H1 (cell line): ENCODE results near the gene FOXS1. TPM values are rescaled to one million over a fixed set of nuclear protein-coding genes. Genes with fewer than 3 reads are reported as not detected.
A peak's percentile ranks its signal among the peaks of the same experiment; 100 is the strongest.

ENCODE experiments used
- CTCF ChIA-PET: fragments of 300-600 bp; sonication (Branson Sonifier 250); formaldehyde crosslinking; loops from one replicate; lab custom pipeline; 2021; ENCODE audit not compliant: partially characterized antibody; lab: Charles Lee
- POLR2A ChIA-PET: fragments of 300-600 bp; sonication (Branson Sonifier 250); formaldehyde crosslinking; loops from one replicate; lab custom pipeline; 2021; ENCODE audit warnings: inconsistent platforms; ENCODE audit not compliant: partially characterized antibody; lab: Charles Lee
- DNase-seq, 2 experiments: peaks; one replicate each; pipeline versions ENCODE4 v3.0.0 to v3.0.0-alpha.2; 2010 to 2022; ENCODE audit warnings: low spot score in 2 of 2, low read depth in 1 of 2, mixed read lengths in 1 of 2
- FAIRE-seq: peaks from 2 replicates; lab custom pipeline; 2011; peaks lifted over from hg19 to GRCh38; lab: Jason Lieb, UNC
- H2AFZ ChIP-seq: 2 replicates; pipeline ENCODE4 v1.8.1; 2012; ENCODE audit warnings: low read length, inconsistent platforms
- H2AK5ac ChIP-seq: 2 replicates; pipeline ENCODE4 v1.6.1; 2013; ENCODE audit warnings: low read depth, low read length
- H2BK120ac ChIP-seq: replicated peaks from 2 replicates; pipeline ENCODE3; 2013; ENCODE audit warnings: low read depth, low read length, inconsistent platforms
- H2BK12ac ChIP-seq: 2 replicates; pipeline ENCODE4 v1.6.1; 2013; ENCODE audit warnings: low read depth, low read length
- H2BK15ac ChIP-seq: 2 replicates; pipeline ENCODE4 v1.6.1; 2013; ENCODE audit warnings: low read length
- H2BK20ac ChIP-seq: 2 replicates; pipeline ENCODE4 v1.6.1; 2013; ENCODE audit warnings: low read length
- H2BK5ac ChIP-seq: 2 replicates; pipeline ENCODE4 v1.6.1; 2013; ENCODE audit warnings: low read depth, low read length
- H3K14ac ChIP-seq: 2 replicates; pipeline ENCODE4 v1.6.1; 2013; ENCODE audit warnings: inconsistent platforms; ENCODE audit not compliant: insufficient read length
- H3K18ac ChIP-seq: 2 replicates; pipeline ENCODE4 v1.6.1; 2013; ENCODE audit warnings: low read length; ENCODE audit errors: extremely low read depth
- H3K23ac ChIP-seq: 2 replicates; pipeline ENCODE4 v1.6.1; 2013; ENCODE audit warnings: inconsistent platforms; ENCODE audit not compliant: insufficient read length
- H3K23me2 ChIP-seq: 2 replicates; pipeline ENCODE4 v1.6.1; 2013; ENCODE audit warnings: low read depth, low read length
- H3K27ac ChIP-seq: 2 replicates; pipeline ENCODE4 v1.6.1; 2011; ENCODE audit warnings: low read depth, low read length, inconsistent platforms
- H3K27me3 ChIP-seq, 4 experiments: replicated peaks in 1 of 4; 1 replicate in 1 of 4; 2 replicates in 3 of 4; pipeline versions ENCODE4 v1.6.1 to v1.8.1; 2011 to 2013; ENCODE audit warnings: low read length in 3 of 4, mild to moderate bottlenecking in 3 of 4, inconsistent platforms in 2 of 4, mixed read lengths in 2 of 4, moderate library complexity in 1 of 4; ENCODE audit not compliant: control insufficient read depth in 3 of 4, insufficient read depth in 3 of 4; ENCODE audit errors: extremely low read depth in 1 of 4
- H3K36me3 ChIP-seq, 4 experiments: 2 replicates each; pipeline versions ENCODE4 v1.6.1 to v1.8.1; 2011 to 2013; ENCODE audit warnings: mild to moderate bottlenecking in 4 of 4, low read length in 3 of 4, moderate library complexity in 2 of 4, control low read depth in 1 of 4, inconsistent platforms in 1 of 4; ENCODE audit not compliant: insufficient read depth in 4 of 4, control insufficient read depth in 2 of 4
- H3K4ac ChIP-seq: replicated peaks from 2 replicates; pipeline ENCODE3; 2013; ENCODE audit warnings: low read length, low read depth, mixed read lengths, inconsistent platforms; ENCODE audit not compliant: insufficient read length
- H3K4me1 ChIP-seq, 4 experiments: replicated peaks in 1 of 4; 1 replicate in 1 of 4; 2 replicates in 3 of 4; pipeline versions ENCODE4 v1.6.1 to v1.8.1; 2011 to 2013; ENCODE audit warnings: low read length in 3 of 4, inconsistent platforms in 2 of 4, mixed read lengths in 1 of 4; ENCODE audit not compliant: insufficient read depth in 4 of 4, control insufficient read depth in 3 of 4
- H3K4me2 ChIP-seq, 2 experiments: 2 replicates each; pipeline versions ENCODE4 v1.6.1 to v1.8.1; 2011 to 2013; ENCODE audit warnings: low read depth in 2 of 2, low read length in 2 of 2, control low read depth in 1 of 2, inconsistent platforms in 1 of 2, mild to moderate bottlenecking in 1 of 2; ENCODE audit not compliant: insufficient read depth in 1 of 2
- H3K4me3 ChIP-seq, 4 experiments: fragments of 200-600, 300-600 bp in 1 of 4; sonication (generic), shearing (Covaris generic), sonication (Bioruptor Twin) in 1 of 4; 2 replicates each; pipeline versions ENCODE4 v1.5.1 to v1.8.1; 2011 to 2016; ENCODE audit warnings: low read length in 4 of 4, low read depth in 3 of 4, control low read depth in 2 of 4, inconsistent platforms in 2 of 4, mild to moderate bottlenecking in 2 of 4, mixed read lengths in 1 of 4, moderate library complexity in 1 of 4; ENCODE audit not compliant: insufficient read depth in 2 of 4; ENCODE audit errors: extremely low read depth in 1 of 4
- H3K56ac ChIP-seq: replicated peaks from 2 replicates; pipeline ENCODE3; 2013; ENCODE audit warnings: low read depth, mild to moderate bottlenecking, mixed read lengths, low read length, inconsistent platforms; ENCODE audit not compliant: insufficient read length
- H3K79me1 ChIP-seq: 2 replicates; pipeline ENCODE4 v1.6.1; 2013; ENCODE audit warnings: low read depth, low read length, control low read depth
- H3K79me2 ChIP-seq, 2 experiments: 2 replicates each; pipeline versions ENCODE4 v1.6.1 to v1.8.1; 2012 to 2013; ENCODE audit warnings: low read length in 2 of 2, mild to moderate bottlenecking in 2 of 2, inconsistent platforms in 1 of 2; ENCODE audit not compliant: insufficient read depth in 2 of 2, control insufficient read depth in 1 of 2
- H3K9ac ChIP-seq, 4 experiments: replicated peaks in 1 of 4; 1 replicate in 1 of 4; 2 replicates in 3 of 4; pipeline versions ENCODE4 v1.6.1 to v1.8.1; 2011 to 2013; ENCODE audit warnings: low read depth in 3 of 4, low read length in 3 of 4, control low read depth in 2 of 4, mild to moderate bottlenecking in 2 of 4, moderate library complexity in 2 of 4, inconsistent platforms in 1 of 4; ENCODE audit errors: extremely low read depth in 1 of 4
- H3K9me3 ChIP-seq, 2 experiments: 2 replicates each; pipeline versions ENCODE4 v1.6.1 to v1.8.1; 2012 to 2013; ENCODE audit warnings: mild to moderate bottlenecking in 2 of 2, moderate library complexity in 2 of 2, control low read depth in 1 of 2, inconsistent platforms in 1 of 2, low read depth in 1 of 2, low read length in 1 of 2, mixed read lengths in 1 of 2; ENCODE audit not compliant: insufficient read depth in 2 of 2
- H4K20me1 ChIP-seq, 2 experiments: replicated peaks in 1 of 2; 2 replicates each; pipeline versions ENCODE3 to v1.8.1; 2011 to 2013; ENCODE audit warnings: inconsistent platforms in 2 of 2, low read length in 2 of 2, mild to moderate bottlenecking in 1 of 2; ENCODE audit not compliant: insufficient read depth in 2 of 2, control insufficient read depth in 1 of 2
- H4K5ac ChIP-seq: 2 replicates; pipeline ENCODE4 v1.6.1; 2013; ENCODE audit warnings: low read length, low read depth, mixed read lengths, inconsistent platforms; ENCODE audit not compliant: insufficient read length
- H4K8ac ChIP-seq: 2 replicates; pipeline ENCODE4 v1.8.0; 2013; ENCODE audit warnings: mild to moderate bottlenecking, moderate library complexity, low read length, inconsistent platforms; ENCODE audit not compliant: insufficient read depth; ENCODE audit errors: extremely low read depth
- H4K91ac ChIP-seq: replicated peaks from 2 replicates; pipeline ENCODE3; 2013; ENCODE audit warnings: low read length, mixed read lengths, inconsistent platforms; ENCODE audit not compliant: insufficient read length
- ATF2 ChIP-seq: IDR thresholded peaks from 2 replicates; pipeline ENCODE4 v1.6.1; 2012; ENCODE audit warnings: low read length, inconsistent platforms
- BACH1 ChIP-seq: IDR thresholded peaks from 2 replicates; pipeline ENCODE4 v1.6.1; 2012; ENCODE audit warnings: low read length, improper control_type of control experiment
- CBX8 ChIP-seq: fragments of 300-800, 300-1000 bp; sonication (generic); IDR thresholded peaks from 2 replicates; pipeline ENCODE4 v1.7.1; 2016; ENCODE audit warnings: low read depth, low read length, borderline replicate concordance
- CREB1 ChIP-seq: IDR thresholded peaks from 2 replicates; pipeline ENCODE4 v1.6.1; 2012; ENCODE audit warnings: inconsistent platforms
- E2F6 ChIP-seq: IDR thresholded peaks from 2 replicates; pipeline ENCODE4 v1.6.1; 2012; ENCODE audit warnings: inconsistent platforms
- GABPA ChIP-seq: IDR thresholded peaks from 2 replicates; pipeline ENCODE4 v1.6.1; 2011; ENCODE audit warnings: mild to moderate bottlenecking, low read length, moderate library complexity, borderline replicate concordance; ENCODE audit not compliant: insufficient read depth
- JUN ChIP-seq: IDR thresholded peaks from 2 replicates; pipeline ENCODE4 v1.6.1; 2011; ENCODE audit warnings: low read depth, mild to moderate bottlenecking, improper control_type of control experiment, low read length
- MAX ChIP-seq: IDR thresholded peaks from 2 replicates; pipeline ENCODE4 v1.6.1; 2012; ENCODE audit warnings: inconsistent platforms
- POU5F1 ChIP-seq: IDR thresholded peaks from 2 replicates; pipeline ENCODE4 v1.6.1; 2011; ENCODE audit warnings: low read depth, mild to moderate bottlenecking, low read length, moderate library complexity
- SRF ChIP-seq: IDR thresholded peaks from 2 replicates; pipeline ENCODE4 v1.6.1; 2011; ENCODE audit warnings: mild to moderate bottlenecking, low read depth, low read length, moderate library complexity
- SUZ12 ChIP-seq: fragments of 200-600 bp; sonication (generic); IDR thresholded peaks from 2 replicates; pipeline ENCODE4 v1.6.1; 2012; ENCODE audit warnings: mild to moderate bottlenecking, inconsistent platforms, low read length, moderate library complexity, mixed read lengths
- TAF1 ChIP-seq: IDR thresholded peaks from 2 replicates; pipeline ENCODE4 v1.6.1; 2011; ENCODE audit warnings: mild to moderate bottlenecking, low read depth, low read length
- WGBS, 2 experiments: shearing (Covaris generic) in 1 of 2; methylation state at CpG; one replicate each; pipeline versions ENCODE4 v1.1.6 to v1.1.7; 2013 to 2015; ENCODE audit warnings: low lambda C conversion rate in 2 of 2, mixed read lengths in 2 of 2, inconsistent platforms in 1 of 2, low coverage in 1 of 2, missing lambda C conversion rate in 1 of 2; ENCODE audit not compliant: insufficient replicate concordance in 2 of 2, insufficient coverage in 1 of 2, insufficient read length in 1 of 2; ENCODE audit errors: extremely low coverage in 1 of 2, missing lambda C conversion rate in 1 of 2; 5-methylcytosine and 5-hydroxymethylcytosine counted together
- polyA plus RNA-seq, 7 experiments: library from polyadenylated mRNA; depleted of rRNA in 3 of 7; stranded (reverse) in 5 of 7; unstranded in 2 of 7; fragments of >200 nt in 5 of 7; fragments of 200-250 nt in 2 of 7; gene quantifications; 1 replicate in 5 of 7; 2 replicates in 1 of 7; 4 replicates in 1 of 7; pipeline versions ENCODE4 v1.2.1 to v1.2.3, GENCODE V29; 2011 to 2013; ENCODE audit warnings: missing spikeins in 2 of 7, mixed read lengths in 2 of 7
- total RNA-seq: library from RNA; stranded (reverse); fragmentation: NEBNext Ultra II Directional; extraction: Animal tissue kit (Norgen Biotek cat#: 25700); gene quantifications from 2 replicates; pipeline ENCODE4 v1.2.1, GENCODE V29; 2021

The FOXS1 gene
- total and polyA plus RNA-seq, 2 of the 8 experiments (the other 6 are each of a cell fraction or from before 2014, with no cell fraction given): 0.45 TPM; not detected in 1

GRCh38 chr20:31835554-31835953, 9.8 kb downstream of the FOXS1 start:
- Histone ChIP-seq H4K91ac (peak overlapping the region; percentile 1), H3K4me1 (peaks cover 0 to 12% (median 10%) of the 10 kb centered on the region in 4 experiments; a peak in 5 of 7 replicates), H4K5ac (no peak overlapping the region), H2BK12ac (peak overlapping the region; percentile 80; the same call in 1 of the 2 replicates), H2AK5ac (no peak overlapping the region), H3K9ac (no peak overlapping the region), H3K79me1 (no peaks in the 10 kb centered on the region), H3K56ac (no peak overlapping the region), H3K14ac (no peak overlapping the region), H2BK5ac (no peak overlapping the region), H3K27me3 (no peaks in the 10 kb centered on the region), H3K79me2 (no peaks in the 10 kb centered on the region), H3K4me3 (no peak overlapping the region), H3K4me2 (no peak overlapping the region), H3K23ac (no peak overlapping the region), H4K20me1 (no peaks in the 10 kb centered on the region), H3K9me3 (no peaks in the 10 kb centered on the region), H2BK120ac (no peak overlapping the region), H3K4ac (peak overlapping the region; percentile 4), H4K8ac (no peak overlapping the region; the same call in 1 of the 2 replicates), H3K18ac (peak overlapping the region; percentile 19; the same call in 1 of the 2 replicates), H2AFZ (no peak overlapping the region), H2BK20ac (peak overlapping the region; percentile 72; the same call in 1 of the 2 replicates), H3K27ac (no peak overlapping the region), H2BK15ac (0 out of 2 replicates have a peak overlapping the region, but pooled peaks have one; percentile 72), H3K36me3 (no peaks in the 10 kb centered on the region), H3K23me2 (no peaks in the 10 kb centered on the region)
- 85% methylated on average over 9 of the region's 9 CpGs; no CpG with 5 or more reads in 1 of the 2 experiments for WGBS, 2 experiments
- ChIA-PET CTCF (interaction anchor here (1.5 to 7.3 kb wide), 5 partner anchors 12 to 162 kb away, joined by 3 to 111 read pairs (median 8); no protein-coding TSS in a partner anchor), POLR2A (no interaction called here)
- no peak for DNase-seq
- FAIRE-seq: no peak
- TF ChIP-seq SRF: no peak
- TF ChIP-seq MAX: no peak
- TF ChIP-seq JUN: no peak
- TF ChIP-seq POU5F1: no peak
- no peak for TF ChIP-seq TAF1
- TF ChIP-seq GABPA: no peak
- no peak for TF ChIP-seq E2F6
- TF ChIP-seq CREB1: no peak
- no peak for TF ChIP-seq SUZ12
- TF ChIP-seq CBX8: no peak
- no peak for TF ChIP-seq ATF2
- no peak for TF ChIP-seq BACH1
